ENCODE data around the gene YAE1. TPM values are rescaled to one million over a fixed set of nuclear protein-coding genes. Genes with fewer than 3 reads are reported as not detected.
"Not testable (repeated sequence)": the region's sequence is repeated elsewhere in the genome, so short reads cannot be mapped to it uniquely, and the experiment has no call there.

Gene YAE1
- total RNA-seq, 4 donors from 2014 or later: 17.9 to 27.4 (median 23.5) TPM

DNA sequence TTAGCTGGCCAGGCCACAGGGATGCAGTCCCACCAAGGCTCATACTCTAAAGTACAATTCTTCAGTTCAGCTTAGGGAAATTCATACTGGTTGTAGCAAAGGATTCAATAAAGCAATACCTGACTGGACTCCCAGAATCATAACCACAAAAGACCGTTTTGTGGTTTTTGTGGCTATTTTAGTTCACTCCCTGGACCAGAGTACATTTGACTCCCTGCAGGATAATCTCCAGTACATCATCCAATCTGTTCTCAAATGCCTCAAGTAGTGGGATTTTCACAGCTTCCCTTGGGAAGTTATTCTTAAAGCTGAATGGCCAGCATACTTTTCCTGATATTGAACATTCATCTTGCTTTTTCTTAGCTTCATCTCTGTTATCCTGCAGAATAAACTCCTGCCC lies 29.3 kb upstream of the YAE1 start:
- no peak for TF ChIP-seq POLR2A (IDR thresholded peaks at IDR 0.05)
- TF ChIP-seq EP300 (IDR thresholded peaks at IDR 0.05): no peak
- TF ChIP-seq POLR2AphosphoS5 (IDR thresholded peaks at IDR 0.05): no peak
- TF ChIP-seq, protein P1, sequence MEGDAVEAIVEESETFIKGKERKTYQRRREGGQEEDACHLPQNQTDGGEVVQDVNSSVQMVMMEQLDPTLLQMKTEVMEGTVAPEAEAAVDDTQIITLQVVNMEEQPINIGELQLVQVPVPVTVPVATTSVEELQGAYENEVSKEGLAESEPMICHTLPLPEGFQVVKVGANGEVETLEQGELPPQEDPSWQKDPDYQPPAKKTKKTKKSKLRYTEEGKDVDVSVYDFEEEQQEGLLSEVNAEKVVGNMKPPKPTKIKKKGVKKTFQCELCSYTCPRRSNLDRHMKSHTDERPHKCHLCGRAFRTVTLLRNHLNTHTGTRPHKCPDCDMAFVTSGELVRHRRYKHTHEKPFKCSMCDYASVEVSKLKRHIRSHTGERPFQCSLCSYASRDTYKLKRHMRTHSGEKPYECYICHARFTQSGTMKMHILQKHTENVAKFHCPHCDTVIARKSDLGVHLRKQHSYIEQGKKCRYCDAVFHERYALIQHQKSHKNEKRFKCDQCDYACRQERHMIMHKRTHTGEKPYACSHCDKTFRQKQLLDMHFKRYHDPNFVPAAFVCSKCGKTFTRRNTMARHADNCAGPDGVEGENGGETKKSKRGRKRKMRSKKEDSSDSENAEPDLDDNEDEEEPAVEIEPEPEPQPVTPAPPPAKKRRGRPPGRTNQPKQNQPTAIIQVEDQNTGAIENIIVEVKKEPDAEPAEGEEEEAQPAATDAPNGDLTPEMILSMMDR (IDR thresholded peaks at IDR 0.05): no peak
- ATAC-seq: no peak
- Histone ChIP-seq H3K36me3 (no peaks in the 10 kb centered on the region), H3K27me3 (peaks cover 5% of the 10 kb centered on the region), H3K9me3 (no peaks in the 10 kb centered on the region), H3K4me3 (no peak overlapping the region), H3K4me1 (no peaks in the 10 kb centered on the region), H3K27ac (no peak overlapping the region)
- WGBS, 2 donors (ENCODE audit: low coverage in 1 of 2): 33 to 60% methylated on average over 1 of the region's 1 CpG

DNA sequence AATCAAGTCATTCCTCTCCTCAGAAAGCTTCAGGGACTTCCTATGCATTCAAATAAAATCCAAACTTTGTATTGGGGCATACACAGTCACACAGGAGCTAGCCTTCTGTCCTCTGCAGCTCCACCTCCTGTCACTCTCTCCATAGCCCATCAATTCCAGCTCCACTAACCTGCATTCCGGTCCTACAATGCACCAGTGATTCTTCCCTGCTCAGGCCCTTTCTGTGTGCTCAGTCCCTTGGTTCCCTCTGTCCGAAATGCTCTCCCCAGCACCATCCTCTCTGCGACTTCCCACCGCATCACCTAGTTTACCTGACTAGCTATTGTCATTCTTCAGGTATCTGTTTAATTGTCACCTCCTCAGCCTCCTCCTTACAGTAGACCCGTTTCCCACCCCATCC lies 26.4 kb upstream of the YAE1 start:
- no peak overlapping the region for H3K27ac ChIP-seq
- H3K27me3 ChIP-seq: peaks cover 5% of the 10 kb centered on the region
- H3K36me3 ChIP-seq: no peaks in the 10 kb centered on the region
- no peaks in the 10 kb centered on the region for H3K9me3 ChIP-seq
- H3K4me3 ChIP-seq: no peak overlapping the region
- TF ChIP-seq, protein P1 (IDR thresholded peaks at IDR 0.05): no peak
- TF ChIP-seq POLR2A (IDR thresholded peaks at IDR 0.05): no peak
- TF ChIP-seq EP300 (IDR thresholded peaks at IDR 0.05): no peak
- no peak for TF ChIP-seq POLR2AphosphoS5 (IDR thresholded peaks at IDR 0.05)
- 72 to 82% methylated on average over 3 to 5 of the region's 5 CpGs for WGBS, 2 donors (ENCODE audit: low coverage in 1 of 2)
- no peak for ATAC-seq
- no peaks in the 10 kb centered on the region for H3K4me1 ChIP-seq

DNA sequence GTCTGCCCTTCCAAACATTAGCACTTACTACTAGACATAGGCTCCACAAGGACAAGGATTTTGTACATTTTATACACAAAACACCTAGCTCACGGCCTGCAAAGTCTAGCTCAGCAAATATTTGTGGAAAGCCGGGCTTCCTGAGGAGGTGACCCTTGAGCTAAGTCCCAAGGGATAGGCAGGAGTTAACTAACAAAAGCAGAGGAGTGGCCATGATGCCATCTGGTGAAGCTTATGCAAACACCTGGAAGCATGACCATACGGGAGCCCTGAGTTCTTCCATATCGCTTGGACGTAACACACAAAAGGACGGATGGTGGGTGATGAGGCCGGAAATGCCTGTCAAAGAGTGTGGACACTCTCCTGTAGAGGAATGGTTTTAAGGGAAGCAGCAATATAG lies 25.9 kb upstream of the YAE1 start:
- no peaks in the 10 kb centered on the region for H3K36me3 ChIP-seq
- ATAC-seq: no peak
- H3K9me3 ChIP-seq: no peaks in the 10 kb centered on the region
- TF ChIP-seq POLR2A (IDR thresholded peaks at IDR 0.05) (no peak), EP300 (IDR thresholded peaks at IDR 0.05) (no peak), POLR2AphosphoS5 (IDR thresholded peaks at IDR 0.05) (no peak)
- TF ChIP-seq, protein P1 (IDR thresholded peaks at IDR 0.05): no peak
- H3K27ac ChIP-seq: no peak overlapping the region
- H3K4me1 ChIP-seq: no peaks in the 10 kb centered on the region
- peaks cover 5% of the 10 kb centered on the region for H3K27me3 ChIP-seq
- 70 to 76% methylated on average over 6 to 7 of the region's 7 CpGs for WGBS, 2 donors (ENCODE audit: low coverage in 1 of 2)
- H3K4me3 ChIP-seq: no peak overlapping the region

DNA sequence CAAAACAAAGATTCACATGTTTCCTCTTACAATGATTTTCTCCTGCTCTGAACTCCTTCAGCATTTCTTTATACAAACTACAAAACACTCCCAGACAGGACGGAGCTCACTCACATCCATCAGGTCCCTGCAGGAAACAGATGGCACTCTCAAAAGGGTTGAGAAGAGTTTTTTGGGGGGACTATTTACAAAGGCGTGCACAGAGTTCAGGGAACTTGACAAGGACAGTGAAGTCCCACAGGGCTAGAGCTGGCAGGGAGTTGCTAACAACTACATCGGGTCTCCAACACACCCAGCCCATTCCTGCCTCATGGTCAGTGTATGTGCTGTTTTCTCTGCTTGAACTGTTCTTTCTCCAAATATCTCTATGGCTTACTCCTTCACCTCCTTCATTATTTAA lies 24.7 kb upstream of the YAE1 start:
- peaks cover 5% of the 10 kb centered on the region for H3K27me3 ChIP-seq
- no peak overlapping the region for H3K27ac ChIP-seq
- 13 to 15% methylated on average over 3 of the region's 3 CpGs for WGBS, 2 donors (ENCODE audit: low coverage in 1 of 2)
- no peak overlapping the region for H3K4me3 ChIP-seq
- H3K36me3 ChIP-seq: no peaks in the 10 kb centered on the region
- TF ChIP-seq POLR2AphosphoS5 (IDR thresholded peaks at IDR 0.05) (no peak), EP300 (IDR thresholded peaks at IDR 0.05) (no peak), POLR2A (IDR thresholded peaks at IDR 0.05) (no peak)
- TF ChIP-seq, protein P1 (IDR thresholded peaks at IDR 0.05): no peak
- H3K4me1 ChIP-seq: no peaks in the 10 kb centered on the region
- H3K9me3 ChIP-seq: peaks cover 0 to 1% (median 0%) of the 10 kb centered on the region in 3 donors
- ATAC-seq: no peak

DNA sequence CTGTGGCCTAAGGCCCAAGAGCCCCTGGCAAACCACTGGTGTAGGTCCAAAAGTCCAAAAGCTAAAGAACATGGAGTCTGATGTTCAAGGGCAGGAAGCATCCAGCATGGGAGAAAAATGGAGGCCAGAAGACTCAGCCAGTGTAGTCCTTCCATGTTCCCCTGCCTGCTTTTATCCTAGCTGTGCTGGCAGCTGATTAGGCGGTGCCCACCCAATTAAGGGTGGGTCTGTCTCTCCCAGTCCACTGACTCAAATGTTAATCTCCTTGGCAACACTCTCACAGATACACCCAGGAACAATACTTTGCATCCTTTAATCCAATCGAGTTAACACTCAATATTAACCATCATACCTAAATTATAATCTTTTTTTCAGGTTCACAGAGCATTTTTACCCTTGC lies 21.4 kb upstream of the YAE1 start:
- not testable (repeated sequence) for H3K27ac ChIP-seq, H3K36me3 ChIP-seq, H3K4me3 ChIP-seq, H3K27me3 ChIP-seq, H3K4me1 ChIP-seq, ATAC-seq
- H3K9me3 ChIP-seq: peaks cover 0 to 26% (median 0%) of the 10 kb centered on the region in 3 donors
- 97 to 100% methylated on average over 1 to 2 of the region's 2 CpGs for WGBS, 2 donors (ENCODE audit: low coverage in 1 of 2)
